SU-DHL-6 (cell line): ENCODE results near the gene DLX1.

ENCODE experiments used
- H2AFZ ChIP-seq: fragments of 200-600 bp; sonication (generic); 2 replicates; pipeline ENCODE4 v1.6.1; 2014; ENCODE audit warnings: low read depth, mild to moderate bottlenecking, moderate library complexity, mixed read lengths, antibody characterized with exemption, low read length; ENCODE audit not compliant: severe bottlenecking
- H3F3A ChIP-seq: fragments of 200-600 bp; shearing (Covaris generic); 2 replicates; pipeline ENCODE4 v1.6.0; 2016; ENCODE audit warnings: antibody characterized with exemption, mild to moderate bottlenecking; ENCODE audit not compliant: insufficient read depth
- H3K27ac ChIP-seq: fragments of 200-600 bp; sonication (generic); 2 replicates; pipeline ENCODE4 v1.5.1; 2016; ENCODE audit warnings: low read depth, mild to moderate bottlenecking, low read length, moderate library complexity, mixed read lengths
- H3K27me3 ChIP-seq: fragments of 200-600 bp; sonication (generic), shearing (Covaris generic); 2 replicates; pipeline ENCODE4 v1.6.0; 2014; ENCODE audit warnings: mild to moderate bottlenecking, low read length
- H3K36me3 ChIP-seq: fragments of 200-600 bp; sonication (generic); 2 replicates; pipeline ENCODE4 v1.6.1; 2014; ENCODE audit warnings: mild to moderate bottlenecking, low read length, mixed read lengths
- H3K4me2 ChIP-seq: fragments of 300-600, 200-600 bp; shearing (Covaris generic), sonication (generic); 2 replicates; pipeline ENCODE4 v1.6.0; 2014; ENCODE audit warnings: low read length, low read depth, mild to moderate bottlenecking; ENCODE audit not compliant: poor library complexity, severe bottlenecking
- H3K4me3 ChIP-seq: fragments of 200-600 bp; sonication (generic); 2 replicates; pipeline ENCODE4 v1.5.1; 2014; ENCODE audit warnings: antibody characterized with exemption, low read length, mild to moderate bottlenecking, mixed read lengths; ENCODE audit not compliant: insufficient read depth, poor library complexity, severe bottlenecking
- H3K79me2 ChIP-seq: fragments of 200-600 bp; sonication (generic); 2 replicates; pipeline ENCODE4 v1.6.1; 2014; ENCODE audit warnings: mild to moderate bottlenecking, low read length, moderate library complexity; ENCODE audit not compliant: insufficient read depth
- H3K9ac ChIP-seq: fragments of 200-600 bp; sonication (generic); 2 replicates; pipeline ENCODE4 v1.7.0; 2014; ENCODE audit warnings: mild to moderate bottlenecking, low read length
- H3K9me2 ChIP-seq: fragments of 200-600 bp; sonication (generic); replicated peaks from 2 replicates; pipeline ENCODE4 v1.6.1; 2014; ENCODE audit warnings: low read length; ENCODE audit not compliant: insufficient read depth
- H3K9me3 ChIP-seq: fragments of 200-600 bp; sonication (generic); 2 replicates; pipeline ENCODE4 v1.6.1; 2014; ENCODE audit warnings: low read length, mixed read lengths; ENCODE audit not compliant: insufficient read depth
- H4K20me1 ChIP-seq: fragments of 200-600 bp; sonication (generic); 2 replicates; pipeline ENCODE4 v1.6.1; 2014; ENCODE audit warnings: low read depth, mild to moderate bottlenecking, antibody characterized with exemption, low read length, moderate library complexity, mixed read lengths
- CTCF ChIP-seq: fragments of 200-600 bp; sonication (generic); IDR thresholded peaks from one replicate; pipeline ENCODE4 v1.5.1; 2017; ENCODE audit warnings: antibody characterized with exemption, mild to moderate bottlenecking, low read length, moderate library complexity; ENCODE audit not compliant: insufficient read depth, poor library complexity, severe bottlenecking
- EZH2phosphoT487 ChIP-seq: fragments of 200-600 bp; sonication (generic), shearing (Covaris generic); conservative IDR thresholded peaks from 2 replicates; pipeline ENCODE4 v1.6.1; 2018; ENCODE audit warnings: mild to moderate bottlenecking, antibody characterized with exemption, low read length, moderate library complexity, mixed read lengths

Gene DLX1

GRCh38 chr2:172085460-172086159, at the start of gene DLX1:
Gene DLX1 (plus strand): TSS chr2:172085507. CDS start chr2:172085678, 171 bp downstream.
- H3K27me3 ChIP-seq, result no peaks in the 10 kb centered on the region
- no peaks in the 10 kb centered on the region for H3F3A ChIP-seq
- H3K9me2 ChIP-seq, result no peaks in the 10 kb centered on the region
- H3K79me2 ChIP-seq, result no peaks in the 10 kb centered on the region
- peak within 1 kb of the TSS; percentile 47 for H3K4me3 ChIP-seq
- H4K20me1 ChIP-seq, result no peaks in the 10 kb centered on the region
- H2AFZ ChIP-seq, result peak within 1 kb of the TSS; percentile 81
- H3K36me3 ChIP-seq, result no peaks in the 10 kb centered on the region
- peak within 1 kb of the TSS; percentile 53 for H3K4me2 ChIP-seq
- no peaks in the 10 kb centered on the region for H3K9me3 ChIP-seq
- TF ChIP-seq EZH2phosphoT487, result no peak
- TF ChIP-seq CTCF, result no peak
- no peak within 1 kb of the TSS for H3K27ac ChIP-seq
- peak within 1 kb of the TSS; percentile 50 for H3K9ac ChIP-seq

- H3K9ac ChIP-seq, result no peak overlapping the region
- H3K9me3 ChIP-seq, result no peaks in the 10 kb centered on the region
- H3K27ac ChIP-seq, result no peak overlapping the region
- no peaks in the 10 kb centered on the region for H3K36me3 ChIP-seq
- H2AFZ ChIP-seq, result no peak overlapping the region
- no peak overlapping the region for H3K4me2 ChIP-seq
- H3K79me2 ChIP-seq, result no peaks in the 10 kb centered on the region
- no peaks in the 10 kb centered on the region for H3K27me3 ChIP-seq
- H4K20me1 ChIP-seq, result no peaks in the 10 kb centered on the region
- no peak for TF ChIP-seq CTCF
- no peak for TF ChIP-seq EZH2phosphoT487
- H3F3A ChIP-seq, result no peaks in the 10 kb centered on the region
- no peak overlapping the region for H3K4me3 ChIP-seq
- no peaks in the 10 kb centered on the region for H3K9me2 ChIP-seq
Measured at GRCh38 chr2:172038121-172038520, 47.2 kb upstream of the DLX1 start.

GRCh38 chr2:172038604-172039003, 46.7 kb upstream of the DLX1 start:
- H3K27me3 ChIP-seq, result no peaks in the 10 kb centered on the region
- no peak overlapping the region for H3K4me2 ChIP-seq
- TF ChIP-seq EZH2phosphoT487 (no peak), CTCF (no peak)
- no peaks in the 10 kb centered on the region for H3K9me2 ChIP-seq
- H3F3A ChIP-seq, result no peaks in the 10 kb centered on the region
- no peaks in the 10 kb centered on the region for H3K9me3 ChIP-seq
- no peak overlapping the region for H3K27ac ChIP-seq
- H3K36me3 ChIP-seq, result no peaks in the 10 kb centered on the region
- H3K4me3 ChIP-seq, result no peak overlapping the region
- no peak overlapping the region for H2AFZ ChIP-seq
- H4K20me1 ChIP-seq, result no peaks in the 10 kb centered on the region
- no peaks in the 10 kb centered on the region for H3K79me2 ChIP-seq
- no peak overlapping the region for H3K9ac ChIP-seq
